ENCODE data around the gene SHCBP1. TPM values are rescaled to one million over a fixed set of nuclear protein-coding genes. Genes with fewer than 3 reads are reported as not detected.
A peak's percentile ranks its signal among the peaks of the same experiment; 100 is the strongest.

The SHCBP1 gene
- total RNA-seq: 10 to 100 TPM in 1 of 4 donors, 1 to 10 TPM in 1, under 1 TPM in 1, not detected in 1; 0.85 to 23.9 (median 1.1) TPM

GRCh38 chr16:46621006-46621933 is at the start of gene SHCBP1:
TSS of gene SHCBP1 (minus strand) at chr16:46621379. CDS start at chr16:46621359, 20 bp downstream.
- no peaks in the 10 kb centered on the region for H3K36me3 ChIP-seq
- H3K27me3 ChIP-seq: no peaks in the 10 kb centered on the region
- no peak within 1 kb of the TSS for H3K27ac ChIP-seq
- no peaks in the 10 kb centered on the region for H3K9me3 ChIP-seq
- H3K4me1 ChIP-seq: peaks cover 0 to 4% (median 0%) of the 10 kb centered on the region in 4 donors
- H3K4me3 ChIP-seq: peak within 1 kb of the TSS; percentile 45 to 77 (median 64)
- TF ChIP-seq POLR2A (IDR thresholded peaks at IDR 0.05): no peak
- TF ChIP-seq CTCF (IDR thresholded peaks at IDR 0.05): no peak
- peak; percentile 82 to 89 (median 86) for DNase-seq

- Histone ChIP-seq H3K36me3 (peaks cover 0 to 81% (median 0%) of the 10 kb centered on the region in 3 donors), H3K9me3 (no peaks in the 10 kb centered on the region), H3K27ac (no peak overlapping the region), H3K4me1 (peaks cover 0 to 3% (median 0%) of the 10 kb centered on the region in 4 donors), H3K27me3 (no peaks in the 10 kb centered on the region), H3K4me3 (no peak overlapping the region)
- TF ChIP-seq CTCF (IDR thresholded peaks at IDR 0.05): no peak
- no peak for TF ChIP-seq POLR2A (IDR thresholded peaks at IDR 0.05)
- DNase-seq: no peak
Measured at GRCh38 chr16:46662123-46662522, 40.9 kb upstream of the SHCBP1 start.

GRCh38 chr16:46658925-46659324 is 37.7 kb upstream of the SHCBP1 start:
- no peak for TF ChIP-seq POLR2A (IDR thresholded peaks at IDR 0.05)
- no peak for TF ChIP-seq CTCF (IDR thresholded peaks at IDR 0.05)
- Histone ChIP-seq H3K27ac (no peak overlapping the region), H3K9me3 (no peaks in the 10 kb centered on the region), H3K27me3 (no peaks in the 10 kb centered on the region), H3K4me1 (peaks cover 0 to 3% (median 0%) of the 10 kb centered on the region in 4 donors), H3K36me3 (peaks cover 0 to 52% (median 0%) of the 10 kb centered on the region in 3 donors), H3K4me3 (no peak overlapping the region)
- peak in 2 of 3 donors; percentile 34 to 52 for DNase-seq

- Histone ChIP-seq H3K4me1 (no peaks in the 10 kb centered on the region), H3K9me3 (no peaks in the 10 kb centered on the region), H3K27me3 (no peaks in the 10 kb centered on the region), H3K27ac (no peak overlapping the region), H3K4me3 (no peak overlapping the region), H3K36me3 (no peaks in the 10 kb centered on the region)
- DNase-seq: no peak
- no peak for TF ChIP-seq CTCF (IDR thresholded peaks at IDR 0.05)
- TF ChIP-seq POLR2A (IDR thresholded peaks at IDR 0.05): no peak
Measured at GRCh38 chr16:46651305-46651704, 30.1 kb upstream of the SHCBP1 start.

- Histone ChIP-seq H3K4me1 (no peaks in the 10 kb centered on the region), H3K36me3 (no peaks in the 10 kb centered on the region), H3K27ac (peak overlapping the region; percentile 10 to 68 (median 42)), H3K9me3 (no peaks in the 10 kb centered on the region), H3K27me3 (no peaks in the 10 kb centered on the region), H3K4me3 (peak overlapping the region in 1 of 4 donors; percentile 26)
- TF ChIP-seq CTCF (IDR thresholded peaks at IDR 0.05) (no peak), POLR2A (IDR thresholded peaks at IDR 0.05) (no peak)
- no peak for DNase-seq
Measured at GRCh38 chr16:46650254-46650623, 29.1 kb upstream of the SHCBP1 start.

Measured in Peyer's patch (tissue), 4 donors.